Measurements from ENCODE around the gene RBFOX2.
A peak's percentile ranks its signal among the peaks of the same experiment; 100 is the strongest.

Gene RBFOX2

DNA sequence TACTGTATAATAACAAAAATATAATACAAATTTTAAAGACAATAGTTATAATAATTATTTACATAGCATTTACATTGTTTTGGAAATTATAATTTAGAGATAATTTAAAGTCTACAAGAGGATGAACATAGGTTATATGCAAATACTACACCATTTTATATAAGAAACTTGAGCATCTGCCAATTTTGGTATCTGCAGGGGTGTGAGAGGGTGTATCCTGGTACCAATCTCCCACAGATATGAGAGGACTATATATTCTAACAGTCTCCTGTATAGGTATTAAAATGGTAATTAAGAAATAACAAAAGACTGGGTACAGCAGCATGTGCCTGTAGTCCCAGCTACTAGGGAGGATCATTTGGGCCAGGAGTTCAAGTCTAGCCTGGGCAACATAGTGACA, 176.5 kb downstream of the RBFOX2 start:
- no peak for DNase-seq

DNA sequence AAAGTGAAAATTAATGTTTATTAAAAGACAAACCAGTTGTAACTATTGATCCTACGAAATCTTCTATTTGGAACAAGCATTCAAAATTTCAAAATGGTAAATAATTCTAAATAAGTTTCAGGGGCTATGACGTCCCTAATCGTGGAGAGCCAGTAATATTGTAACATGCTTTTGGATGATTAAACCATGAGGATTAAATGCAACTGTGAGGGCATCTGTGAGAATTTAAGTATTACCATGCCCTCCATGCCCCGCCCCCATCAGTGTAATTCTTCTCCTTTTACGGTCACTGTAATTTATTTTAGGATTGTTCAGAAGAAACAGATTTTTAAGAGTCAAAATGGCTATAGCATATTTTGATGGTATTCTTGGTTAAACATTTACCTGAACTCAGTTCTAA, 177.8 kb downstream of the RBFOX2 start:
- no peak for DNase-seq

DNA sequence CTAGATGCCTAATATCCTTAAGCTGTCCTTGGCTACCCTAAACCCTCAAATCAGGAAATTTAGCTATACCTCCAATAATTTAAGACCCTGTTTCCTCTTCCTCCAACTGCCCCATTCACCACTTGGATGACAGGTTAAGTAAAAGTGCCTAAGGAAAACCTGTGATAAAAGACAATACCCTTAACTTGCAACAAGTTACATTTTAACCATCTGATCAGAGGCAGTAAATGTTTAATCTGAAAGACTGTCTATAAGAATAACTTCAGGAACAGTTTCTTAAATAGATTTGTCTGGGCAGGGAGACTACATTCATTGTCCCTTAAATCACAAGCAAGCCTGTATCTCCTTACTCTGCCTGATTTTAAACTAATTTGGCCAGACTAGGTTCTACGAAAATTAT, 181.8 kb downstream of the RBFOX2 start:
- peak; percentile 35 for DNase-seq

- no peak for DNase-seq
Measured at GRCh38 chr22:35844886-35845285, 183.7 kb downstream of the RBFOX2 start.

- peak; percentile 29 for DNase-seq
Measured at GRCh38 chr22:35842954-35843353, 185.7 kb downstream of the RBFOX2 start.

- DNase-seq, result no peak
Measured at GRCh38 chr22:35842519-35842913, 186.1 kb downstream of the RBFOX2 start.

DNA sequence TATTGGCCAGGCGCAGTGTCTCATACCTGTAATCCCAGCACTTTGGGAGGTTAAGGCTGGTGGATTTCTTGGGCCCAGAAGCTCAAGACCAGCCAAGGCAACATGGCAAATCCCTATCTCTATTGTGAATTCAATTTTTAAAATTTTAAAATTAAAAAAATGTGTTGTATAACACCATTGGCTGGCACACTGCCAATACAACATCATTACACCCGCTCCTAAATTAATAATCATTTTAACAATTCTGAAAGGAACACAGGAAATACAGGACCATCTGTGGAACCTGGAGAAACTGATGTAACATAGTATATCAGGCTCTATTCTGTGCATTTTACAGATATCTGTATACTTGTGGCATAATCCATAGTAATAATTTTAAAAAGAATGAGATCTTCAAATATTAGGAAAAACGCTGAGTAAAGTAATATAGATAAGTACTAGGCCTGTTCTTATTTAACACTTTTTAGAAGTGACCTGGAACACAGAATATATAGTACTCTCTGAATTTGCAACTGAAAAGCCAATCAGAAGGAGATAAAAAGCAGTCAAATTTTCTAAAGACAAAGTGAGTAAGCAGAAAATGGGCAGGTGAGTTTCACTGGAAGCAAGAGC, 186.6 kb downstream of the RBFOX2 start:
- no peak for DNase-seq

GRCh38 chr22:35840302-35840739, 188.3 kb downstream of the RBFOX2 start:
- DNase-seq, result peak; percentile 91

DNA sequence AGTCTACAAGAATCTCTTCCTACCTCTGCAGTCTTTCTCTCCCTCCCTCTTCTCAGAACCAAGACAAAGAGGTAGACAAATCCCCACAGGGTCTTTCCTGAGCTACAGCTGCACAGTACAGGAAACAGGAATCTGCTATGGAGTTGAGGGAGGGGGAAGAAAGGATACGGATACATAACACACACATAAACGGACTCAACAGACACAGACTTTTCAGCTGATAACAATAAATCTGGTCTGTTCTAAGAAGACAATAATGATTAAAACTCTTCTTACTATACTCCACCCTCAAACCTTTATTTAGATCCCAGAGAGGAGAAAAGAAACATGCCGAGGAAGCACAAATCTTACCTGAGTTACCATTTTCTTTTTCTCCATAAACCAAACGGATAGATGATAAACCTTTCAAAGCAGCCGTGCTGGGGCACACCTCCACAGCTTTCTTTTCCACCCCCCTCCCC, 188.8 kb downstream of the RBFOX2 start:
- DNase-seq, result peak; percentile 58

DNA sequence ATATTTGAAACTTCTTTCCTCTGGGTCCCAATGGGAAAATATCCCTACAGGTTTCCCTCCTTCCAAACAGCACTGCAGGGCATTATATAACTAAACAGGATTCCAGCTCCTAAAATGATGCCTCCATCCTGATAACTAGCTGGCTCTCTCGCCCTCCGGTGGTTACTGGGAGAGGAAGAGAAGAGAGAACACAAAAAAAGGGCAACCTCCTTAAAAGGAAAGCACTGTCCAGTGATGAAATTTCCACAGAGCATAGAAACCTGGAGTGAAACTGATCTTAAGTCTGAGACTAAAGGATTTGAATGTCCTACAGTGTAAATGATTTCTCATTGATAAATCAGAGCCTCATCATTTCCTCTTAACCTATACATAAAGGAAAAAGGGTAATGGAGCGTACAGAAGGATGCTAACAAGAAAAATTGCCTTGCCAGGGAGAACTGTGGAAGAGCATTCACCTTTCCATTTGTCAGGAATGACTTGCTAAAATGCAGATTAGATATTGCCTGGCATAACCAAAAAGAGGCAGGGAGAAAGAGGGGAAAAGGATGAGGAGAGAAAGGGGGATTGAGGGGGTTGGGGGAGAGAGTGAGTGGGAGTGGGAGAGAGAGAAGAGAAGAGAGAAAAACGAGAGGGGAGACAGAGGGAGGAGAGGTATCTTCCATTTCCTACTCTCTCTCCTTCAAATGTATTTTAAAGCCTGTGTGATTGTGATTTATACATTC, 189.6 kb downstream of the RBFOX2 start:
- peak; percentile 28 for DNase-seq

GRCh38 chr22:35837101-35837727, 191.4 kb downstream of the RBFOX2 start:
- no peak for DNase-seq

DNA sequence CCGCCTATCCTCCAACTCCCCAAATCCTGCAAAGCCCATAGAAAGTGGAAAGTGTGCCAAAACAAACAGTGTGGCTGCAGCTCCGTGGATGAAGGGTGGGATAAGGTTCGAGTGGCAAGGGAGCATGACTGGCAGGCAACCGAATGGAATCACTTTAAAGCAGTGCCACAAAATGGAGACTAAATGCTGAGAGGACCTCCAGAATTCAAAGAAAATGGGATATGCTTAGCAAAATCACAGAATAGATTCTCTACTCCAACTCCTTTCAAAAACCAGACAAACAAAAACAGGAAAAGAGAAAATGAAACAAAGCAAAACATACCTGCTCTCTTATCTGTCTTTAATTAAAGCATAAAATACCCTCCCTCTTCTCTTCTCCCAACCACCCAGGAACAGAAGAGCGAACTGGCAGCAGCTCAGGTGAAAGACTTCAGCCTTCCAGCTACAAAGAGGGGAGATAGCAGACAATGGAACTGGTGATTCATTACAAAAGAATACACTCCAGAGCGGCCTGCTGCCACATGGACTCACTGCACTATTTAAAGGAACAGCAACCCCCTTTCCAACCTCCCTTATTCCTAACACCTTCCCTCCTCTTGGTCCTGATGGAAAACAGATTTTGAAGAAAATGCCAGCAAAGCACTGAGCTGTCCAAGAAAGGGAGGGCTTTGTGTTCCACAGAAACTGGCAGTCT, 192.5 kb downstream of the RBFOX2 start:
- peak; percentile 90 for DNase-seq

DNA sequence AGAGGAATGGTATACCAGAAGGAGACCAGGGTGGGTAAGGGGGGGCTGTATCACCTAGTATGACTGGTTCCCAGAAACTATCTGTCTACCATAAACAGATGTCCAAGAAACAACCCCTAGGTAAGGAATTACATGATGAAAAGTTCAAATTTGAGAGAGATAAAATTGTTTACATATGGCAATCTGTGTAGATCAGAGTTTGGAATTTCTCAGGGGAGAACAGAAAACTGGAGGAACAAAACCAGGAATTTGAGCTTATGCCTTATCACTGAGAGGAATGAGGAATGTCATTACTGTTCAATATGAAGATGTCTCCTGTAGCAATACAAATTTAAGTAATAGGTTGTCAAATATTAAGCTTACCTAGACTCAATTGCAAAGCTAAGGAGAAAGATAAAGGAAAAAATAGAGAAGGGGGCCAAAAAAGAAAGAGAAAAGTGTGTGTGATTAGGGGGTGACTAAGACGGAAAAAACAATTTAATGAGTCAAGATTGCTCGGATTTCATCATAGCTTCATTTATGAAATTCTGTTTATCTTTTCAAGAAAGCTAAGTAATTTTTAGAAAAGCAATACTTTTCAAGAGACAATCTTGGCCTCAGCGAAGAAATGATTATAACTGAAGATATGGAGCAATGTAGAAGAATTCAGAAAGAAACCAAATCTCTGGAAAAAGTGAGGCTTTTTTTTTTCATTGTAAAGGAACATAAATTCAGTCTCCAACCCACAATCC, 193.2 kb downstream of the RBFOX2 start:
- DNase-seq, result no peak

- no peak for DNase-seq
Measured at GRCh38 chr22:35834061-35834460, 194.6 kb downstream of the RBFOX2 start.

DNA sequence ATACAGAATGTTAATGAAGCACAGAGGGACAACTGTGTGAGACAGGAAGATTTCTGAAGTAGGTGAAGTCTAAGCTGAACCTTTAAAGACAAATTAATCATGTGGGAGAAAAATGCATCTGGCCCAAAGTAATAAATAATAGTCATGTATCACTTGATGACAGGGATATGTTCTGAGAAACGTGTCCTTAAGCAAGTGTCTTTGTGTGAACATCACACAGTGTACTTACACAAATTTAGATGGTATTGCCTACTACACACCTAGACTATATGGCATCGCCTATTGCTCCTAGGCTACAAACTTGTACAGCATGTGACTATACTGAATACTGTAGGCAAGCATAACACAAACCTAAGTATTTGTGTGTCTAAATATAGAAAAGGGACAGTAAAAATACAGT, 198.3 kb downstream of the RBFOX2 start:
- no peak for DNase-seq

DNA sequence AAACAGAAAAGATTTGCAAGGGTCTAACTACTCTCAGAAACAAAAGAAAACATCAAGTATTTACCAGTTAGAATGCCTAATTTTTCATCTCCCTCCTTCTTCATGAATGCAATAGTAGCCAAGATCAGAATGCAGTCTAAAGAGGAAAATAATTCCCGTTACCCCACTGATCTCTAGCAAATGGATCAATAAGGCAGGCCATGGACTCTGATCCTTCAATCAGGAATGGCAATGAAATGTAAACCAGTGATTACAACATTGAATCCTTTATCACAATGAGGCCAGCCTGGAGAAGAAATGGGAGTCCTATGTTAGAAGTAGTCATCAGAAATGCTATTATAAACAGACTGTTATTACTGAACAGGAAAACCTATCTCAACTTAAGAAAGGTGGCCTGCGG, 204.4 kb downstream of the RBFOX2 start:
- DNase-seq, result no peak

DNA sequence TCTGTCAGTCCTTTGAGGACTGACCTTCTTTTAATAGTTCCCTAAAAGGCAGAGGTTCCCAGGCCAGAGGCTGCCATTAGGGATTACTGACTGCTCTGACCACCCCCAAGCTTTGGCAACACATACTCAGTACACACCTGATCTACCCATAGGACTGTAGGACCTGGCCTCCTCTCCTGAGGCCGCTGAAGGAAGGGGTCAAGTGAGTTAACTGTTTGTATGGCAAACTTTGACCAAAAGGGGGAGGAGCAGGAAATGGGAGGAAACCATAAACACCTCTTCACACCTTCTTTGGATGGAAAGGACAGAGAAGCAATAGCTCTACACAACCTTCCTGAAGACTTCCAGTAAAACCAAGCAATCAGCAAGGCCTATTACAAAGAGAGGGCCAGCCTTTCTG, 207.0 kb downstream of the RBFOX2 start:
- DNase-seq, result no peak

DNA sequence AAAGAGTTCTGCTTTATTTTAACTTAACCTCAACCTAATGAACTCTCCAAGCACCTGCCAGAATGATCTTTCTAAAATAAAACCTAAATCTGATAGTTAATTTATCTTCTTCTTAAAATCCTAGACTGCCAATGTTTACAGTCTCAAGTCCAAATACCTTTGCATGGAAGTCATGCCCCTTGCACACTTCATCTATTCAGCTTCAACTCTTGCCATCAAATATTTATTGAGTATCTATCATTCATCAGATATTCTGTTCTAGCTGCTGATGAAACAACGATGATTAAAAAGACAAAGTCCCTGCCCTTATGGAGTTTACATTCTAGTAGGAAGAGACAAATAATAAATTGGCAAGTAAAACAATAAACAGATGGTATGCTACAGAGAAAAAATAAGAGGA, 209.2 kb downstream of the RBFOX2 start:
- DNase-seq, result no peak

- DNase-seq, result no peak
Measured at GRCh38 chr22:35818897-35819296, 209.7 kb downstream of the RBFOX2 start.

GRCh38 chr22:35812600-35812999, 216.0 kb downstream of the RBFOX2 start:
- DNase-seq, result no peak

DNA sequence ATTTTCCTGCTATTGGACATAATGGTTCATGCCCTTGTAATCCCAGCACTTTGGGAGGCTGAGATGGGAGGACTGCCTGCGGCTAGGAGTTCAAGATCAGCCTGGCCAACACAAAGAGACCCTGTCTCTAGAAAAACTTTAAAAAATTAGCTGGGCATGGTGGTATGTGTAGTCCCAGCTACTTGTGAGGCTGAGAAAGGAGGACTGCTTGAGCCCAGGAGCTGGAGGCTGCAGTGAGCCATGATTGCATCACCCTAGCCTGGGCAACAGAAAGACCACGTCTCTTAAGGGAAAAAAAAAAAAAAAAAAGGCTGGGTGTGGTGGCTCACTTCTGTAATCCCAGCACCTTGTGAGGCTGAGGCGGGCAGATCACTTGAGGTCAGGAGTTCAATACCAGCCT, 217.0 kb downstream of the RBFOX2 start:
- no peak for DNase-seq

DNA sequence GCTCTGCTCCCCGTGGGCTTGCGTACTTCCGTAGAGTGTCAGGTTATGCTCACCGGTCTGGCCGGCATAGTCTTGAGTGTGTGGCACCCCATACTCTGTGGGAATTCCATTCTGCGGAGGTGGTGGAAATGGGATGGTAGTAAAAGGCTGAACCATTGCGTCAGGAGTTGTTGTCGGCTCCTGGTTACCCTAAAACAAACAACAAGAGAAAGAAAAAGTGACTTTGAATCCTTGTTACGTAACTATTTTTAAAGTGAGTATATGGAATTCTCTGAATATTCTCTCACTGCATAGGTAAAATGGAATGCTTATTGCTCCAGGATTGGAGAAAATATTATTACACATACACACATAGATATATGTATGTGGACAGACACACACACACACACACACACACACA, 218.8 kb downstream of the RBFOX2 start:
- DNase-seq, result no peak

- no peak for DNase-seq
Measured at GRCh38 chr22:35808377-35808776, 220.2 kb downstream of the RBFOX2 start.

Measured in kidney glomerular epithelial cell (primary cell).